Endodermal cell (in vitro differentiated cells): ENCODE results near the gene RBM28. TPM values are rescaled to one million over a fixed set of nuclear protein-coding genes. Genes with fewer than 3 reads are reported as not detected.

ENCODE experiments used
- DNase-seq: peaks from one replicate; pipeline ENCODE4 v3.0.0-alpha.2; 2017
- H3K27ac ChIP-seq: 2 replicates; pipeline ENCODE4 v1.5.1; 2013; ENCODE audit warnings: mild to moderate bottlenecking, low read depth, low read length, moderate library complexity
- H3K27me3 ChIP-seq: 2 replicates; pipeline ENCODE4 v1.6.1; 2013; ENCODE audit warnings: mild to moderate bottlenecking, low read length, moderate library complexity; ENCODE audit not compliant: insufficient read depth, control insufficient read depth, poor library complexity, severe bottlenecking
- H3K36me3 ChIP-seq: 2 replicates; pipeline ENCODE4 v1.7.0; 2013; ENCODE audit warnings: mild to moderate bottlenecking, low read length, moderate library complexity; ENCODE audit not compliant: control insufficient read depth, insufficient read depth
- H3K4me1 ChIP-seq: one replicate; pipeline ENCODE4 v1.7.0; 2013; ENCODE audit warnings: low read length; ENCODE audit not compliant: control insufficient read depth, insufficient read depth
- H3K4me3 ChIP-seq: 2 replicates; pipeline ENCODE4 v1.5.1; 2013; ENCODE audit warnings: mild to moderate bottlenecking, low read length, moderate library complexity
- H3K9ac ChIP-seq: 2 replicates; pipeline ENCODE4 v1.6.1; 2013; ENCODE audit warnings: mild to moderate bottlenecking, low read length, moderate library complexity; ENCODE audit not compliant: poor library complexity, severe bottlenecking; ENCODE audit errors: extremely low read depth
- H3K9me3 ChIP-seq: 2 replicates; pipeline ENCODE4 v1.6.1; 2013; ENCODE audit warnings: mild to moderate bottlenecking, low read length, moderate library complexity; ENCODE audit not compliant: control insufficient read depth
- H3K27ac Mint-ChIP-seq: 2 replicates; pipeline ENCODE4 v1.8.0; 2020; ENCODE audit warnings: mixed read lengths
- H3K27me3 Mint-ChIP-seq: 2 replicates; pipeline ENCODE4 v1.8.0; 2021; ENCODE audit warnings: mild to moderate bottlenecking, mixed read lengths; ENCODE audit not compliant: insufficient read depth
- H3K36me3 Mint-ChIP-seq: 2 replicates; pipeline ENCODE4 v1.8.0; 2020; ENCODE audit warnings: low read depth, mixed read lengths
- H3K4me1 Mint-ChIP-seq: 2 replicates; pipeline ENCODE4 v1.8.0; 2020; ENCODE audit warnings: mixed read lengths
- H3K4me3 Mint-ChIP-seq: 2 replicates; pipeline ENCODE4 v1.8.0; 2020; ENCODE audit warnings: mild to moderate bottlenecking, moderate library complexity, mixed read lengths
- H3K9me3 Mint-ChIP-seq: 2 replicates; pipeline ENCODE4 v1.8.0; 2020; ENCODE audit warnings: mild to moderate bottlenecking, mixed read lengths
- WGBS, 2 experiments: methylation state at CpG; one replicate each; pipeline versions ENCODE4 v1.1.5 to v1.1.7; 2013; ENCODE audit warnings: missing lambda C conversion rate in 2 of 2, mixed read lengths in 1 of 2; ENCODE audit not compliant: insufficient coverage in 1 of 2, insufficient read length in 1 of 2; 5-methylcytosine and 5-hydroxymethylcytosine counted together
- total RNA-seq, 2 donors: library from RNA; stranded (reverse); fragmentation: NEBNext Ultra II Directional in 1 of 2; extraction: Animal tissue kit (Norgen Biotek cat#: 25700) in 1 of 2; gene quantifications; 2 replicates in 1 of 2; 3 replicates in 1 of 2; pipeline ENCODE4 v1.2.1, GENCODE V29; 2021
- TF ChIP-seq, protein P1 (sequence below): fragments of 200-600 bp; sonication (generic); conservative IDR thresholded peaks from 2 replicates; pipeline ENCODE4 v1.5.0; 2021; ENCODE audit warnings: antibody characterized with exemption, mild to moderate bottlenecking

RBM28 gene
- total RNA-seq, 2 donors from 2014 or later = 60.1 to 60.9 TPM

DNA sequence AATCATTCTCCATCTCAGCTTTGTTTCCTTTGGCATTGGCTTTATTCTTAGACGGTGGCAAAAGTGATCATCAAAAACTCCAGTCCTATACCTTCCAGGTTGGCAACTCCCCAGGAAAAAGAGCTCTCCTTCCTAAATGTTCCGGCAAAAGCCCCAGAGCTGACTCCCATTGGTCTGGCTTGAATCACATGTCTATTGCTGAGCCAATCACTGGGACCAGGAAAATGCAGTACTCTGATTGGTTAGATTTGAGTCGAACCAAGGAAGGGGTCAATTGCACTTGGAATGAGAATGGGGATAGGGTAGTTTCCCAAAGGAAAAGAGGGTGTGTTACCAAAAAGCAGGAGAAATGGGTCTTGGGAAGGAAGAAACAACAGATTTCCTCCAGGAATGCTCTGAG lies 80.3 kb downstream of the RBM28 start:
- no peak overlapping the region for H3K27ac ChIP-seq
- peaks cover 29% of the 10 kb centered on the region for H3K4me1 Mint-ChIP-seq
- H3K27ac Mint-ChIP-seq = no peak overlapping the region
- H3K27me3 ChIP-seq = no peaks in the 10 kb centered on the region
- DNase-seq = no peak
- H3K36me3 Mint-ChIP-seq = no peaks in the 10 kb centered on the region
- WGBS, 2 experiments = 93 to 95% methylated on average over 3 of the region's 3 CpGs
- TF ChIP-seq, protein P1, sequence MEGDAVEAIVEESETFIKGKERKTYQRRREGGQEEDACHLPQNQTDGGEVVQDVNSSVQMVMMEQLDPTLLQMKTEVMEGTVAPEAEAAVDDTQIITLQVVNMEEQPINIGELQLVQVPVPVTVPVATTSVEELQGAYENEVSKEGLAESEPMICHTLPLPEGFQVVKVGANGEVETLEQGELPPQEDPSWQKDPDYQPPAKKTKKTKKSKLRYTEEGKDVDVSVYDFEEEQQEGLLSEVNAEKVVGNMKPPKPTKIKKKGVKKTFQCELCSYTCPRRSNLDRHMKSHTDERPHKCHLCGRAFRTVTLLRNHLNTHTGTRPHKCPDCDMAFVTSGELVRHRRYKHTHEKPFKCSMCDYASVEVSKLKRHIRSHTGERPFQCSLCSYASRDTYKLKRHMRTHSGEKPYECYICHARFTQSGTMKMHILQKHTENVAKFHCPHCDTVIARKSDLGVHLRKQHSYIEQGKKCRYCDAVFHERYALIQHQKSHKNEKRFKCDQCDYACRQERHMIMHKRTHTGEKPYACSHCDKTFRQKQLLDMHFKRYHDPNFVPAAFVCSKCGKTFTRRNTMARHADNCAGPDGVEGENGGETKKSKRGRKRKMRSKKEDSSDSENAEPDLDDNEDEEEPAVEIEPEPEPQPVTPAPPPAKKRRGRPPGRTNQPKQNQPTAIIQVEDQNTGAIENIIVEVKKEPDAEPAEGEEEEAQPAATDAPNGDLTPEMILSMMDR = no peak
- no peaks in the 10 kb centered on the region for H3K36me3 ChIP-seq
- H3K27me3 Mint-ChIP-seq = peaks cover 10% of the 10 kb centered on the region
- H3K4me1 ChIP-seq = no peaks in the 10 kb centered on the region
- no peaks in the 10 kb centered on the region for H3K9me3 ChIP-seq
- H3K4me3 ChIP-seq = no peak overlapping the region
- H3K9ac ChIP-seq = no peak overlapping the region
- H3K4me3 Mint-ChIP-seq = no peak overlapping the region
- no peaks in the 10 kb centered on the region for H3K9me3 Mint-ChIP-seq

DNA sequence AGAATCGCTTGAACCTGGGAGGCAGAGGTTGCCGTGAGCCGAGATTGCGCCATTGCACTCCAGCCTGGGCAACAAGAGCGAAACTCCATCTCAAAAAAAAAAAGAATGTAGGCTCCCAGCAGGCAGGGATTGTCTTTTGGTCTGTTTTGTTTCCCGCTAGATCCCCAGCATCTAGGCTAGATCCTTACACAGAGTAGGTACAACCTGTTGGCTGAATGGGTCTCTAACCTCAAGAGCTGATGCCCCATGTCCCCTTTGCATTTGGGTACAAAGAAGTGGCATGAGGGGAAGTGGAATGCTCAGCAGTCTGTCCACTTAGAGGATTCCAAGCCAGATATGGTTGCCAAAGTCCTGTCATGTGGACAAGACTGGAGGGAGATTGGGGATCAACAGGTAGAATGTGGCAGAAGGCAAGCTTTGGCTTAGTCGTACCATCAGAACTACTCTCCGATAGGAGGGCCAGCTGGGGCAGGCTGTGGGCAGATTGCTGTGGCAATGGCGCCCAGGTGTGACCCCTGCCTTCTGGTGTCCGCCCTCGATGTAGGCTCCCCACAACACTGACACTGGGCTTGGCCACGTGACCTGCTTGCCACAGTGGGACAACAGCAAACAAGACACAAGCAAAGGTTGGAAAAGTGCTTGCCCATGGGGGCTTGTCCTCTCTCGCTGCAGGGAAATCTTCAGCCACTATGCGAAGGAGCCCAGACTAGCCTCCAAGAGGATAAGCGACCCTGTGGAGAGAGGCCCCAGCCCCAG lies 81.3 kb downstream of the RBM28 start:
- TF ChIP-seq, protein P1 = no peak
- 94 to 95% methylated on average over 9 to 15 of the region's 15 CpGs for WGBS, 2 experiments

DNA sequence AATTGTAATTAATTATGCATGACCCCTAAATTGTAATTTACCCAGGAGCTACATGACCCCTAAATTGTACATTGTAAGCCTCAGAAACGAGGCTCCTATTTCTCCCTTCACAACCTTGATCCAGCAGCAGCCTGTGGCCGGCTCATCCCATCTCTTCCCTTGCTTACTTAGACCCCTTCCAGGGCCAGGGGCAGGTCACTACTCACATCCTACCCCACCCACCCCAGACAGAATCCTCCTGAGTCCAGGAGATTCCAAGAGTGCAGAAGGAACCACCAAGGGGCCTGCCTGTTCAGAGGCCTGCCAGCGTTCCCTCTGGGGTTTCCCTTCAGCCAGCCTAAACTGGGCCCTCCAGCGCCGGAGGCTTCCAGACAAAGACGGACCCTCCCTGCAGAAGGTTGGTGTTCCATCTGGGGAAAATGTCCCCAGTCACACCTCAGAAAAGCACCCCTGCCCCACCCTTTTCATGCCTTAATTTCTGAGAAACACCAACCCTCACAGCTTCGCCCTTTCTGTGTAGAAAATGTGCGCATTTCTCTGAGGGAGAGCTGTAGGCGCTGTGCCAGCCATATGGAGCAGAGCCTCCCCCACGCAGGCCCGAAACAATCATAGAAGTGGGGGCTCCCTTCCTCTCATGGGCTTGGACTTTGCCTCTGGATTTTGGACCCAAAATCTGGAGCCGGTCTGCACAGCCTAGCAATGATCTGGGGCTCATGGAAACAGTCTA lies 83.5 kb downstream of the RBM28 start:
- H3K27me3 Mint-ChIP-seq = peaks cover 11% of the 10 kb centered on the region
- H3K27ac Mint-ChIP-seq = no peak overlapping the region
- Histone ChIP-seq H3K27ac (no peak overlapping the region), H3K9ac (no peak overlapping the region), H3K4me1 (no peaks in the 10 kb centered on the region), H3K4me3 (no peak overlapping the region), H3K27me3 (no peaks in the 10 kb centered on the region), H3K9me3 (no peaks in the 10 kb centered on the region), H3K36me3 (no peaks in the 10 kb centered on the region)
- H3K4me3 Mint-ChIP-seq = no peak overlapping the region
- H3K36me3 Mint-ChIP-seq = no peaks in the 10 kb centered on the region
- no peak for DNase-seq
- TF ChIP-seq, protein P1 = no peak
- 92 to 95% methylated on average over 11 to 12 of the region's 12 CpGs for WGBS, 2 experiments
- H3K9me3 Mint-ChIP-seq = no peaks in the 10 kb centered on the region
- peaks cover 11% of the 10 kb centered on the region for H3K4me1 Mint-ChIP-seq

More for the DNA sequence above, 81.3 kb downstream of the RBM28 start:
- no peak for DNase-seq
- no peak overlapping the region for H3K27ac ChIP-seq
- Mint-ChIP-seq H3K36me3 (no peaks in the 10 kb centered on the region), H3K4me3 (no peak overlapping the region), H3K27me3 (peaks cover 9% of the 10 kb centered on the region), H3K9me3 (no peaks in the 10 kb centered on the region), H3K27ac (no peak overlapping the region), H3K4me1 (peaks cover 24% of the 10 kb centered on the region)
- no peaks in the 10 kb centered on the region for H3K9me3 ChIP-seq
- no peak overlapping the region for H3K4me3 ChIP-seq
- no peaks in the 10 kb centered on the region for H3K36me3 ChIP-seq
- H3K4me1 ChIP-seq = no peaks in the 10 kb centered on the region
- no peak overlapping the region for H3K9ac ChIP-seq
- H3K27me3 ChIP-seq = no peaks in the 10 kb centered on the region
